GM10248 (cell line): Measurements from ENCODE around the gene KAT6B.

ENCODE experiments used
- CTCF ChIA-PET: fragments of 300-600 bp; sonication (Branson Sonifier 250); formaldehyde crosslinking; extraction: SDS; loops from one replicate; lab custom pipeline; 2021; ENCODE audit warnings: antibody characterized with exemption; lab: Yijun Ruan, JAX
- POLR2A ChIA-PET: fragments of 350-650 bp; sonication (Branson Sonifier 250); formaldehyde crosslinking; extraction: SDS; loops from one replicate; lab custom pipeline; 2020; ENCODE audit warnings: antibody characterized with exemption; lab: Yijun Ruan, JAX
- DNase-seq: peaks from one replicate; pipeline ENCODE4 v3.0.0; 2012; ENCODE audit errors: extremely low spot score
- TF ChIP-seq, protein P1 (sequence below): IDR thresholded peaks from 2 replicates; pipeline ENCODE4 v1.5.1; 2012; ENCODE audit warnings: mild to moderate bottlenecking, low read depth; ENCODE audit errors: extremely low read depth, missing control alignments, control extremely low read depth

The KAT6B gene

DNA sequence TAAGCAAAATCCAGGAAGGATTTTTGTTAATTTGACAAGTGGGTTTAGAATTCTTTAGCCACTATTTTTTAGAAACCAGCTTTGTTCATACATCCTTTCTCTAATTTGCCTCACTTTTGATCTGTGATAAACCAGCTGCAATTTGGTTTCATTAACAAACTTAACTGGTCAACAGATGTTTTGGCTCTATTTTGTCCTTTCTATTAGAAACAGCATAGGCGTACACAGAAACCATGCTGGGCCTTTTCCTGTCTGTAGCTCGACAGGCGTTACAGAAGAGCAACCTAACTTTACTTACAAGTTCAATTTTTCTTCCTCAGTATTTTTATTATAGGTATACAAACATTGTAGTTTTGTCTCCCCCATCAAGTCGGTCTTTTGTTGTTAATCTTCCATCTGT is 28.2 kb downstream of the KAT6B start:
- DNase-seq, result no peak
- ChIA-PET CTCF (interaction anchor here (1.8 to 2.0 kb wide), 2 partner anchors 8 to 10 kb away, joined by 5 to 7 read pairs; no protein-coding TSS in a partner anchor), POLR2A (interaction anchor here (0.6 kb wide), 1 partner anchor 111 kb away, joined by 5 read pairs; no protein-coding TSS in a partner anchor)
- TF ChIP-seq, protein P1, sequence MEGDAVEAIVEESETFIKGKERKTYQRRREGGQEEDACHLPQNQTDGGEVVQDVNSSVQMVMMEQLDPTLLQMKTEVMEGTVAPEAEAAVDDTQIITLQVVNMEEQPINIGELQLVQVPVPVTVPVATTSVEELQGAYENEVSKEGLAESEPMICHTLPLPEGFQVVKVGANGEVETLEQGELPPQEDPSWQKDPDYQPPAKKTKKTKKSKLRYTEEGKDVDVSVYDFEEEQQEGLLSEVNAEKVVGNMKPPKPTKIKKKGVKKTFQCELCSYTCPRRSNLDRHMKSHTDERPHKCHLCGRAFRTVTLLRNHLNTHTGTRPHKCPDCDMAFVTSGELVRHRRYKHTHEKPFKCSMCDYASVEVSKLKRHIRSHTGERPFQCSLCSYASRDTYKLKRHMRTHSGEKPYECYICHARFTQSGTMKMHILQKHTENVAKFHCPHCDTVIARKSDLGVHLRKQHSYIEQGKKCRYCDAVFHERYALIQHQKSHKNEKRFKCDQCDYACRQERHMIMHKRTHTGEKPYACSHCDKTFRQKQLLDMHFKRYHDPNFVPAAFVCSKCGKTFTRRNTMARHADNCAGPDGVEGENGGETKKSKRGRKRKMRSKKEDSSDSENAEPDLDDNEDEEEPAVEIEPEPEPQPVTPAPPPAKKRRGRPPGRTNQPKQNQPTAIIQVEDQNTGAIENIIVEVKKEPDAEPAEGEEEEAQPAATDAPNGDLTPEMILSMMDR, result no peak

DNA sequence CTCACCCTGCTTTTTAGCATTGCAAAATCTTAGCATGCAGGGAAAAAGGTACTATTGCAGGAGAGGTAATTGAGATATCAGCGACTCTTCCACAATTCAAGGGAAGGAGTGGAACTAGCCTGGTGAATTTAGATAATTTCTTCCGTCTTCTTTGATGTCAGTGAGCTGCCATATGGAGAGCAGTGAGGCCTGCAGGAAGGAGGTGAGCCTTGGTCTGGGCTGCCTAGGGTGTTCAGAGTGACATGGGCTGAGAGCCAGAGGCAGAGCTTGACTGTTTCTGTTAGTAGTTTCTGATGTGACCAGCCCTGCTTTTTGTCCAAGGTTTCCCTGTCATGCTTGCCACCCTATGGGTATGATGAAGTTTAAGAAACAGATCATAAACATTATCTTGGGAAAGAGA is 28.6 kb downstream of the KAT6B start:
- TF ChIP-seq, protein P1, result no peak
- CTCF ChIA-PET, result interaction anchor here (0.6 to 2.0 kb wide), 5 partner anchors 8 to 116 kb away, joined by 3 to 7 read pairs (median 5); no protein-coding TSS in a partner anchor
- POLR2A ChIA-PET, result interaction anchor here (0.6 kb wide), 1 partner anchor 111 kb away, joined by 5 read pairs; no protein-coding TSS in a partner anchor

GRCh38 chr10:74855439-74855838 is 29.0 kb downstream of the KAT6B start:
- TF ChIP-seq, protein P1, result no peak
- DNase-seq, result no peak
- ChIA-PET CTCF (interaction anchor here (0.6 to 2.0 kb wide), 5 partner anchors 7 to 116 kb away, joined by 3 to 7 read pairs (median 5); no protein-coding TSS in a partner anchor), POLR2A (no interaction called here)

More for the DNA sequence above, 28.6 kb downstream of the KAT6B start:
- no peak for DNase-seq

DNA sequence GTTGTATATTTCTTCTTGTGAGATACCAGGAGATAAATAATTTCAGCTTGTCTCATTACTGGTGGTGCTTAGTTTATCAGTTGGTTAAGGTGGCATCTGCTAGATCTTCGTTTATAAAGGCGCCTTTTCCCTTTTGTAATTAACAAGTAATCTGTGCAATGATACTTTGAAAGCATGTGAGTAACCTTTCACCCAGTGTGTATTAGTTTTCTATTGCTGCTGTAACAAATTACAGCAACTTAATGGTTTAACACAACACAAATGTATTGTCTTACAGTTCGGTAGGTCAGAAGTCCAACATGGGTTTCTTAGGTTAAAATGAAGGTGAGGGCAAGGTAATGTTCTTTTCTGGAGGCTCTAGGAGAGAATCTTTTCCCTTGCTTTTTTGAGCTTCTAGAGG is 30.5 kb downstream of the KAT6B start:
- TF ChIP-seq, protein P1, result no peak
- DNase-seq, result no peak
- POLR2A ChIA-PET, result no interaction called here
- CTCF ChIA-PET, result interaction anchor here (0.9 to 1.7 kb wide), 4 partner anchors 9 to 56 kb away, joined by 3 to 8 read pairs (median 4); no protein-coding TSS in a partner anchor

- CTCF ChIA-PET, result interaction anchor here (0.9 to 1.7 kb wide), 3 partner anchors 9 to 21 kb away, joined by 3 to 8 read pairs (median 5); no protein-coding TSS in a partner anchor
- POLR2A ChIA-PET, result no interaction called here
- TF ChIP-seq, protein P1, result no peak
- DNase-seq, result no peak
These were observed 31.2 kb downstream of the KAT6B start for GRCh38 chr10:74857586-74857985.

GRCh38 chr10:74859546-74859945 is 33.1 kb downstream of the KAT6B start:
- no peak for DNase-seq
- TF ChIP-seq, protein P1, result no peak
- POLR2A ChIA-PET, result no interaction called here
- CTCF ChIA-PET, result interaction anchor here (0.7 to 1.5 kb wide), 2 partner anchors 12 to 18 kb away, joined by 3 to 4 read pairs; no protein-coding TSS in a partner anchor
